GM12891 (cell line): ENCODE measurements around the gene EXOC7.
"Not testable (repeated sequence)": the region's sequence is repeated elsewhere in the genome, so short reads cannot be mapped to it uniquely, and the experiment has no call there.

Experiments
- POLR2A ChIP-seq: IDR thresholded peaks from 2 replicates; pipeline ENCODE4 v1.6.1; 2011; ENCODE audit warnings: low read depth, low read length, control low read depth
- POLR2AphosphoS5 ChIP-seq: IDR thresholded peaks from 2 replicates; pipeline ENCODE4 v1.6.1; 2011; ENCODE audit warnings: low read depth, low read length, control low read depth
- POU2F2 ChIP-seq: IDR thresholded peaks from 2 replicates; pipeline ENCODE4 v1.6.1; 2011; ENCODE audit warnings: low read depth, mild to moderate bottlenecking, control low read depth, low read length, moderate library complexity

GRCh38 chr17:76078370-76078769 is 25.2 kb downstream of the EXOC7 start:
- not testable (repeated sequence) for TF ChIP-seq POLR2A, POU2F2, POLR2AphosphoS5
